GM12878 (cell line): ENCODE results near the gene FLRT1. TPM values are rescaled to one million over a fixed set of nuclear protein-coding genes. Genes with fewer than 3 reads are reported as not detected.

ENCODE experiments used
- ATAC-seq: fragments of 200-7000 bp; cut with Tn5 transposase; 3 replicates; pipeline ENCODE4 v1.9.1; 2020; ENCODE audit warnings: mild to moderate bottlenecking, moderate library complexity
- BruUV-seq: library from RNA; stranded (reverse); fragments of 400-500 nt; replicated peaks from 2 replicates; lab custom pipeline; 2021; lab: Mats Ljungman, UMichigan
- CTCF ChIA-PET: fragments of 300-600 bp; sonication (Branson Sonifier 250); formaldehyde crosslinking; extraction: SDS; loops from one replicate; lab custom pipeline; 2021; ENCODE audit warnings: inconsistent platforms; lab: Yijun Ruan, JAX
- POLR2A ChIA-PET: fragments of 350-600 bp; formaldehyde crosslinking; extraction: SDS; loops from one replicate; lab custom pipeline; 2021; ENCODE audit warnings: inconsistent platforms; lab: Charles Lee
- RAD21 ChIA-PET: fragments of 300-600 bp; sonication (Branson Sonifier 250); formaldehyde crosslinking; loops from one replicate; lab custom pipeline; 2023; ENCODE audit warnings: antibody characterized with exemption; ENCODE audit not compliant: unreplicated experiment; lab: Charles Lee
- SMC1A ChIA-PET: fragments of 300-600 bp; sonication (Branson Sonifier 250); formaldehyde crosslinking; loops from one replicate; lab custom pipeline; 2023; ENCODE audit not compliant: unreplicated experiment, uncharacterized antibody; lab: Charles Lee
- DNase-seq: peaks from one replicate; pipeline ENCODE4 v3.0.0-alpha.2; 2011; ENCODE audit warnings: low read depth, low spot score
- FAIRE-seq: peaks from 3 replicates; lab custom pipeline; 2011; peaks lifted over from hg19 to GRCh38; lab: Jason Lieb, UNC
- H2AFZ ChIP-seq: 2 replicates; pipeline ENCODE4 v1.6.0; 2011; ENCODE audit warnings: low read depth, low read length, control low read depth; ENCODE audit not compliant: control insufficient read depth
- H3K27ac ChIP-seq: 2 replicates; pipeline ENCODE4 v1.5.1; 2011; ENCODE audit warnings: control low read depth; ENCODE audit not compliant: control insufficient read depth, insufficient read depth
- H3K27me3 ChIP-seq, 2 experiments: replicated peaks in 1 of 2; 2 replicates each; pipeline versions ENCODE4 v1.6.0 to v1.6.1; 2011; ENCODE audit warnings: low read length in 1 of 2; ENCODE audit not compliant: control insufficient read depth in 2 of 2, insufficient read depth in 2 of 2
- H3K36me3 ChIP-seq, 2 experiments: 2 replicates each; pipeline ENCODE4 v1.5.1; 2011; ENCODE audit warnings: low read length in 1 of 2; ENCODE audit not compliant: control insufficient read depth in 2 of 2, insufficient read depth in 2 of 2
- H3K4me1 ChIP-seq: 2 replicates; pipeline ENCODE4 v1.6.1; 2011; ENCODE audit warnings: mild to moderate bottlenecking, low read length, moderate library complexity, mixed read lengths; ENCODE audit not compliant: control insufficient read depth, insufficient read depth
- H3K4me2 ChIP-seq: 2 replicates; pipeline ENCODE4 v1.6.0; 2011; ENCODE audit warnings: control low read depth; ENCODE audit not compliant: control insufficient read depth, insufficient read depth
- H3K4me3 ChIP-seq: fragments of 200-600 bp; sonication (generic); 2 replicates; pipeline ENCODE4 v1.5.1; 2016
- H3K79me2 ChIP-seq: 2 replicates; pipeline ENCODE4 v1.6.0; 2011; ENCODE audit warnings: low read length; ENCODE audit not compliant: control insufficient read depth, insufficient read depth
- H3K9ac ChIP-seq: 2 replicates; pipeline ENCODE4 v1.8.0; 2011; ENCODE audit warnings: low read length, control low read depth, mixed read lengths; ENCODE audit not compliant: control insufficient read depth, insufficient read depth
- H3K9me3 ChIP-seq: replicated peaks from 3 replicates; pipeline ENCODE4 v1.5.1; 2011; ENCODE audit warnings: mild to moderate bottlenecking, low read length; ENCODE audit not compliant: control insufficient read depth, insufficient read depth
- H4K20me1 ChIP-seq: 2 replicates; pipeline ENCODE4 v1.6.0; 2011; ENCODE audit not compliant: control insufficient read depth, insufficient read depth
- CTCF ChIP-seq, 3 experiments: IDR thresholded peaks in 2 of 3; conservative IDR thresholded peaks in 1 of 3; 2 replicates each; pipeline ENCODE4 v1.5.1; 2011; ENCODE audit warnings: low read depth in 3 of 3, low read length in 3 of 3, mild to moderate bottlenecking in 3 of 3, control low read depth in 2 of 3, moderate library complexity in 2 of 3, inconsistent platforms in 1 of 3, mixed read lengths in 1 of 3; ENCODE audit not compliant: control insufficient read depth in 2 of 3, insufficient read depth in 1 of 3; ENCODE audit errors: extremely low read depth in 1 of 3
- EGR1 ChIP-seq, 2 experiments: IDR thresholded peaks; 1 replicate in 1 of 2; 2 replicates in 1 of 2; pipeline ENCODE4 v1.6.1; 2011 to 2012; ENCODE audit warnings: low read depth in 2 of 2, low read length in 2 of 2, borderline replicate concordance in 1 of 2, mild to moderate bottlenecking in 1 of 2, moderate library complexity in 1 of 2
- NFXL1 ChIP-seq: fragments of 450-650 bp; IDR thresholded peaks from 2 replicates; pipeline ENCODE4 v1.6.1; 2017; ENCODE audit warnings: antibody characterized with exemption, mild to moderate bottlenecking, borderline replicate concordance
- NR2C1 ChIP-seq: fragments of 450-650 bp; IDR thresholded peaks from 2 replicates; pipeline ENCODE4 v1.6.1; 2017; ENCODE audit warnings: antibody characterized with exemption, mild to moderate bottlenecking, moderate library complexity
- RAD21 ChIP-seq: IDR thresholded peaks from 2 replicates; pipeline ENCODE4 v1.6.1; 2011; ENCODE audit warnings: mild to moderate bottlenecking, low read depth, low read length, moderate library complexity; ENCODE audit not compliant: insufficient read depth
- SIX5 ChIP-seq: IDR thresholded peaks from 2 replicates; pipeline ENCODE4 v1.6.1; 2011; ENCODE audit warnings: mild to moderate bottlenecking, low read depth, low read length, moderate library complexity; ENCODE audit not compliant: severe bottlenecking
- SMC3 ChIP-seq: IDR thresholded peaks from 2 replicates; pipeline ENCODE4 v1.6.1; 2011; ENCODE audit warnings: low read length, improper control_type of control experiment, borderline replicate concordance
- TCF12 ChIP-seq: IDR thresholded peaks from 2 replicates; pipeline ENCODE4 v1.6.1; 2011; ENCODE audit warnings: low read depth, mild to moderate bottlenecking, low read length
- YBX1 ChIP-seq: fragments of 450-650 bp; IDR thresholded peaks from 2 replicates; pipeline ENCODE4 v1.6.1; 2016; ENCODE audit warnings: antibody characterized with exemption
- YY1 ChIP-seq: IDR thresholded peaks from 2 replicates; pipeline ENCODE4 v1.6.1; 2011; ENCODE audit warnings: low read depth, mild to moderate bottlenecking, low read length
- ZBTB4 ChIP-seq: fragments of 450-650 bp; formaldehyde crosslinking; IDR thresholded peaks from 2 replicates; pipeline ENCODE4 v1.4.0; 2022; ENCODE audit warnings: mild to moderate bottlenecking, moderate library complexity
- ZNF384 ChIP-seq: IDR thresholded peaks from 2 replicates; pipeline ENCODE4 v1.6.1; 2012; ENCODE audit warnings: low read depth, mild to moderate bottlenecking, low read length, improper control_type of control experiment, borderline replicate concordance
- WGBS: methylation state at CpG from one replicate; pipeline ENCODE4 v1.1.6; 2016; ENCODE audit warnings: low lambda C conversion rate; ENCODE audit not compliant: insufficient replicate concordance, insufficient coverage; ENCODE audit errors: missing lambda C conversion rate; 5-methylcytosine and 5-hydroxymethylcytosine counted together
- in situ Hi-C: fragments of 300-500 bp; cut with MboI; formaldehyde crosslinking; loops from 9 replicates; pipeline ENCODE4 v1.14.3; 2018; ENCODE audit warnings: mixed read lengths
- intact Hi-C: fragments of 100-400 bp; cut with micrococcal nuclease; formaldehyde crosslinking; loops from one replicate; pipeline ENCODE4 v1.14.2; 2022; ENCODE audit not compliant: unreplicated experiment
- polyA plus RNA-seq, 11 experiments: library from polyadenylated mRNA; depleted of rRNA in 4 of 11; unstranded in 6 of 11; stranded (reverse) in 5 of 11; fragments of >200 nt; fragmentation: Nextera tagmentation in 4 of 11; fragmentation: Illumina TruSeq in 1 of 11; extraction: Ambion mirVana in 4 of 11; extraction: Trizol in 1 of 11; gene quantifications; 1 replicate in 1 of 11; 2 replicates in 10 of 11; pipeline versions ENCODE4 v1.2.1 to v1.2.3, GENCODE V29; 2011 to 2016; ENCODE audit warnings: inconsistent platforms in 2 of 11, missing spikeins in 2 of 11, low read depth in 1 of 11
- total RNA-seq, 4 experiments: library from RNA; depleted of rRNA in 3 of 4; stranded (reverse); fragments of >200 nt in 3 of 4; fragmentation: Illumina TruSeq in 1 of 4; extraction: Trizol in 1 of 4; gene quantifications; 2 replicates each; pipeline versions ENCODE4 v1.2.1 to v1.2.3, GENCODE V29; 2013 to 2021
- TF ChIP-seq, protein P1 (sequence below): fragments of 450-650 bp; formaldehyde crosslinking; IDR thresholded peaks from 2 replicates; pipeline ENCODE4 v1.4.0; 2020; ENCODE audit warnings: mild to moderate bottlenecking, moderate library complexity

Gene FLRT1
- total and polyA plus RNA-seq, 10 of the 15 experiments (the other 5 are each of a cell fraction or from before 2014, with no cell fraction given), result 0.10 to 0.12 TPM; not detected in 8

DNA sequence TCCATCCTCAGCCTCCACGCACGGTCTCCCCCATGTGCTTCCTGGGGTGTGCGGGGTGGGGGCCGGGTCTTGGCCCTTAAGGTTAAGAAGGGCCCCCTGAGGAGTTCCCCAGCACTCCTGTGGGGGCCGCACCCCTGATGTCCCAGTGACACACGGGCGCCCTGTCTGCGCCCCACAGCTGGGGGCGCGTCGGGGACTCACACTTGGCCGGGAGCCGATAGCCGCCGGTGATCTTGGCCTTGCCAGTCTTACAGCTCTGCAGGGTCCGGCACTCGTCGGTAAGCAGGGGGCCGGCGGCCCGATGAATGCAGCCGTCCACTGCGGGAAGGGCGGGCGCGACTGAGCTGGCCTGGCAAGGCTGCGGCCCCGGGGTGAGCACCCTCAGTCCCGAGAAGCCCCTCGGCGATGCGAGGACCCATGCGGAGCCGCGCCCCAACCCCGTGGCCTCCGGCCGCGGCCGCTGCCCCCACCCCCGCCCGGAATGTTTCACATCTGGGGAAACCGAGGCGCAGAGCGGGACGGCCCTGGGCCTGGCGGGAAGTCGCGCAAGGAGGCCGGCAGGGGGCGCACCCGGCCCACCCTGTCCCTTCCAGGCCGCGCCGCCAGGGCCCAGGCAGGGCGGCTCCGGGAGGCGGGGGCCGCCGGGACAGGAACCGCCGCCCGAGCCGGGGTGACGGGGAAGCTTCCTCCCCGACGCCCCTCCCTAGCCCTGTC is 35.5 kb upstream of the FLRT1 start:
- Histone ChIP-seq H3K9ac (no peak overlapping the region), H3K4me2 (peak overlapping the region; percentile 38), H3K27me3 (no peaks in the 10 kb centered on the region), H3K9me3 (no peaks in the 10 kb centered on the region), H3K4me3 (no peak overlapping the region), H3K79me2 (no peaks in the 10 kb centered on the region), H3K4me1 (no peaks in the 10 kb centered on the region; the same call in 1 of the 2 replicates), H4K20me1 (no peaks in the 10 kb centered on the region; the same call in 1 of the 2 replicates), H3K36me3 (peaks cover 0 to 25% of the 10 kb centered on the region in 2 experiments; a peak in 3 of 4 replicates), H2AFZ (no peak overlapping the region), H3K27ac (no peak overlapping the region)
- in situ Hi-C loops, result loop anchor here (5.0 kb wide), 1 partner anchor 147 kb away; no protein-coding TSS in a partner anchor
- 8% methylated on average over 51 of the region's 67 CpGs for WGBS
- ChIA-PET POLR2A (no interaction called here), CTCF (interaction anchor here (1.0 to 4.1 kb wide), 3 partner anchors 17 to 164 kb away, joined by 3 to 21 read pairs (median 4); no protein-coding TSS in a partner anchor), RAD21 (interaction anchor here (1.1 to 1.6 kb wide), 2 partner anchors 148 to 149 kb away, joined by 3 to 7 read pairs; no protein-coding TSS in a partner anchor), SMC1A (no interaction called here)
- DNase-seq, result no peak
- FAIRE-seq, result no peak
- intact Hi-C loops, result loop anchor here (1.0 kb wide), 1 partner anchor 148 kb away; no protein-coding TSS in a partner anchor
- no TSS peak for BruUV-seq
- ATAC-seq, result peak; percentile 87
- TF ChIP-seq EGR1 (IDR thresholded peaks at IDR 0.05; ENCODE audit: borderline replicate concordance in 1 of 2, low read depth in 2 of 2, low read length in 2 of 2) (0 out of 3 replicates have a peak, but pooled peaks of 1 of the 2 experiments have one; percentile 2), SMC3 (peak; percentile 50; the same call in 1 of the 2 replicates), NR2C1 (no peak), RAD21 (peak; percentile 64), SIX5 (no peak), CTCF (IDR thresholded peaks at IDR 0.05 in 2 of 3, conservative IDR thresholded peaks at IDR 0.05 in 1 of 3; ENCODE audit: control insufficient read depth in 2 of 3, extremely low read depth in 1 of 3, insufficient read depth in 1 of 3, low read depth in 3 of 3, low read length in 3 of 3) (peak; percentile 45 to 74 (median 63); a peak in 5 of 6 replicates), YY1 (0 out of 2 replicates have a peak, but pooled peaks have one; percentile 24), TCF12 (no peak), YBX1 (no peak), ZBTB4 (CRISPR knock-in tag) (no peak), NFXL1 (no peak), ZNF384 (no peak)
- TF ChIP-seq, protein P1, sequence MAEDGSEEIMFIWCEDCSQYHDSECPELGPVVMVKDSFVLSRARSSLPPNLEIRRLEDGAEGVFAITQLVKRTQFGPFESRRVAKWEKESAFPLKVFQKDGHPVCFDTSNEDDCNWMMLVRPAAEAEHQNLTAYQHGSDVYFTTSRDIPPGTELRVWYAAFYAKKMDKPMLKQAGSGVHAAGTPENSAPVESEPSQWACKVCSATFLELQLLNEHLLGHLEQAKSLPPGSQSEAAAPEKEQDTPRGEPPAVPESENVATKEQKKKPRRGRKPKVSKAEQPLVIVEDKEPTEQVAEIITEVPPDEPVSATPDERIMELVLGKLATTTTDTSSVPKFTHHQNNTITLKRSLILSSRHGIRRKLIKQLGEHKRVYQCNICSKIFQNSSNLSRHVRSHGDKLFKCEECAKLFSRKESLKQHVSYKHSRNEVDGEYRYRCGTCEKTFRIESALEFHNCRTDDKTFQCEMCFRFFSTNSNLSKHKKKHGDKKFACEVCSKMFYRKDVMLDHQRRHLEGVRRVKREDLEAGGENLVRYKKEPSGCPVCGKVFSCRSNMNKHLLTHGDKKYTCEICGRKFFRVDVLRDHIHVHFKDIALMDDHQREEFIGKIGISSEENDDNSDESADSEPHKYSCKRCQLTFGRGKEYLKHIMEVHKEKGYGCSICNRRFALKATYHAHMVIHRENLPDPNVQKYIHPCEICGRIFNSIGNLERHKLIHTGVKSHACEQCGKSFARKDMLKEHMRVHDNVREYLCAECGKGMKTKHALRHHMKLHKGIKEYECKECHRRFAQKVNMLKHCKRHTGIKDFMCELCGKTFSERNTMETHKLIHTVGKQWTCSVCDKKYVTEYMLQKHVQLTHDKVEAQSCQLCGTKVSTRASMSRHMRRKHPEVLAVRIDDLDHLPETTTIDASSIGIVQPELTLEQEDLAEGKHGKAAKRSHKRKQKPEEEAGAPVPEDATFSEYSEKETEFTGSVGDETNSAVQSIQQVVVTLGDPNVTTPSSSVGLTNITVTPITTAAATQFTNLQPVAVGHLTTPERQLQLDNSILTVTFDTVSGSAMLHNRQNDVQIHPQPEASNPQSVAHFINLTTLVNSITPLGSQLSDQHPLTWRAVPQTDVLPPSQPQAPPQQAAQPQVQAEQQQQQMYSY (CRISPR knock-in tag), result no peak
